ENCODE measurements around the gene BRD3. TPM values are rescaled to one million over a fixed set of nuclear protein-coding genes. Genes with fewer than 3 reads are reported as not detected.

The BRD3 gene
- total RNA-seq, 1 experiment from 2014 or later: 4.0 TPM

GRCh38 chr9:134005381-134005780 lies 62.4 kb downstream of the BRD3 start:
- H3K79me2 ChIP-seq (ENCODE audit: low read length): no peaks in the 10 kb centered on the region
- no peak overlapping the region for H3K27ac ChIP-seq (ENCODE audit: low read length)
- no peaks in the 10 kb centered on the region for H3K36me3 ChIP-seq (ENCODE audit: insufficient read depth, low read length)
- no peaks in the 10 kb centered on the region for H3K4me1 ChIP-seq (ENCODE audit: low read length)
- no peak for DNase-seq
- H3K4me3 ChIP-seq (ENCODE audit: low read length): no peak overlapping the region
- H3K4me2 ChIP-seq (ENCODE audit: low read depth, low read length, poor library complexity, severe bottlenecking): no peak overlapping the region
- H3K9me3 ChIP-seq (ENCODE audit: low read length): no peaks in the 10 kb centered on the region
- no peaks in the 10 kb centered on the region for H4K20me1 ChIP-seq (ENCODE audit: insufficient read depth, low read depth, low read length)
- H2AFZ ChIP-seq (ENCODE audit: low read length): no peak overlapping the region
- H3K9ac ChIP-seq (ENCODE audit: low read length): no peak overlapping the region
- no peaks in the 10 kb centered on the region for H3K9me2 ChIP-seq (replicated peaks; ENCODE audit: insufficient read depth, low read length)
- no peaks in the 10 kb centered on the region for H3K27me3 ChIP-seq (ENCODE audit: low read length)

- H3K9me3 ChIP-seq (ENCODE audit: low read length): no peaks in the 10 kb centered on the region
- no peaks in the 10 kb centered on the region for H3K9me2 ChIP-seq (replicated peaks; ENCODE audit: insufficient read depth, low read length)
- H3K9ac ChIP-seq (ENCODE audit: low read length): no peak overlapping the region
- H2AFZ ChIP-seq (ENCODE audit: low read length): no peak overlapping the region
- no peak overlapping the region for H3K27ac ChIP-seq (ENCODE audit: low read length)
- H3K36me3 ChIP-seq (ENCODE audit: insufficient read depth, low read length): no peaks in the 10 kb centered on the region
- no peaks in the 10 kb centered on the region for H3K27me3 ChIP-seq (ENCODE audit: low read length)
- no peak overlapping the region for H3K4me2 ChIP-seq (ENCODE audit: low read depth, low read length, poor library complexity, severe bottlenecking)
- H3K4me3 ChIP-seq (ENCODE audit: low read length): no peak overlapping the region
- no peak for DNase-seq
- no peaks in the 10 kb centered on the region for H4K20me1 ChIP-seq (ENCODE audit: insufficient read depth, low read depth, low read length)
- no peaks in the 10 kb centered on the region for H3K79me2 ChIP-seq (ENCODE audit: low read length)
- no peaks in the 10 kb centered on the region for H3K4me1 ChIP-seq (ENCODE audit: low read length)
Observed at GRCh38 chr9:134004881-134005280, 62.9 kb downstream of the BRD3 start.

DNA sequence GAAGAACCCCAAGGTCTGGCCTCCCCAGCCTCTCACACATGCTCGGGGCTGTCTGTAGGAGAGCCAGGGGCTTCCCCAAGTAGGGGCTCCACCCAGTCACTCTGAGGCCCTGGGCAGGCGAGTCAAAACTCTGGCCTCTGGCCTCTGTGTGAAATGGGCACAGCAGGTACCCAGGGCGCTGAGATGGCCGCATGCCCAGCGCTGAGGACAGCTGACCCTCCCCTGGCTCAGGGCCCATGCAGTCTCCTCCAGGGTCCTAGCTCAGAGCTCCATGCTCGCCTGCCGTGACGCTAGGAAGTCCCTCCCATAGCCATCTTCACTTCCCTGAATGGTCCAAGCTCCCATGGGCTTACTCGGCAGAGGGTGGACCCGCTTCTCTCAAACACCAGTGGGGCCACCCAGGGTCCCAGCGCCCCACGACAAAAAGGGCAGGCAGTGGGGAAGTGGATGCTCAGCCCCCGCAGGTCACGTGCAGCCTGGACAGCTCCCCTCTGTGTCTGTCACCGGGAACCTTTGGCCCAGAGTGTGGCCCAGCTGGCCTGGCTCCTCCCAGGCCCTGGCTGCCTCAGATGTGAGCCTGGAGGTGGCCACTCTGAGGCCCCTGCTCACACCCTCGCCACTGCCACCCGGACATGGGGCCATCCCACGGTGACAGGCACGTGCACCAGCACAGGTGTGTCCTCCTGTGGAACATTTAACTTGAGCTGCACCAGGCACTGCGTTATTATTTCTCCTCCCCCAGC lies 63.5 kb downstream of the BRD3 start:
- Histone ChIP-seq H3K4me3 (ENCODE audit: low read length) (no peak overlapping the region), H3K27me3 (ENCODE audit: low read length) (no peaks in the 10 kb centered on the region), H2AFZ (ENCODE audit: low read length) (no peak overlapping the region), H3K9me2 (replicated peaks; ENCODE audit: insufficient read depth, low read length) (no peaks in the 10 kb centered on the region), H3K9ac (ENCODE audit: low read length) (no peak overlapping the region), H3K4me1 (ENCODE audit: low read length) (no peaks in the 10 kb centered on the region), H3K27ac (ENCODE audit: low read length) (no peak overlapping the region), H3K79me2 (ENCODE audit: low read length) (no peaks in the 10 kb centered on the region), H3K36me3 (ENCODE audit: insufficient read depth, low read length) (no peaks in the 10 kb centered on the region), H3K4me2 (ENCODE audit: low read depth, low read length, poor library complexity, severe bottlenecking) (no peak overlapping the region), H4K20me1 (ENCODE audit: insufficient read depth, low read depth, low read length) (no peaks in the 10 kb centered on the region), H3K9me3 (ENCODE audit: low read length) (no peaks in the 10 kb centered on the region)
- no peak for DNase-seq

GRCh38 chr9:134003237-134003636 lies 64.6 kb downstream of the BRD3 start:
- no peaks in the 10 kb centered on the region for H3K4me1 ChIP-seq (ENCODE audit: low read length)
- H3K9ac ChIP-seq (ENCODE audit: low read length): no peak overlapping the region
- no peak overlapping the region for H3K4me2 ChIP-seq (ENCODE audit: low read depth, low read length, poor library complexity, severe bottlenecking)
- no peaks in the 10 kb centered on the region for H3K9me2 ChIP-seq (replicated peaks; ENCODE audit: insufficient read depth, low read length)
- H2AFZ ChIP-seq (ENCODE audit: low read length): no peak overlapping the region
- H3K27ac ChIP-seq (ENCODE audit: low read length): no peak overlapping the region
- no peaks in the 10 kb centered on the region for H3K27me3 ChIP-seq (ENCODE audit: low read length)
- H3K9me3 ChIP-seq (ENCODE audit: low read length): no peaks in the 10 kb centered on the region
- no peaks in the 10 kb centered on the region for H3K36me3 ChIP-seq (ENCODE audit: insufficient read depth, low read length)
- no peak for DNase-seq
- no peaks in the 10 kb centered on the region for H3K79me2 ChIP-seq (ENCODE audit: low read length)
- H4K20me1 ChIP-seq (ENCODE audit: insufficient read depth, low read depth, low read length): no peaks in the 10 kb centered on the region
- no peak overlapping the region for H3K4me3 ChIP-seq (ENCODE audit: low read length)

GRCh38 chr9:134002796-134003195 lies 65.0 kb downstream of the BRD3 start:
- no peak overlapping the region for H3K9ac ChIP-seq (ENCODE audit: low read length)
- no peak for DNase-seq
- no peak overlapping the region for H3K4me2 ChIP-seq (ENCODE audit: low read depth, low read length, poor library complexity, severe bottlenecking)
- H3K27me3 ChIP-seq (ENCODE audit: low read length): no peaks in the 10 kb centered on the region
- H3K36me3 ChIP-seq (ENCODE audit: insufficient read depth, low read length): no peaks in the 10 kb centered on the region
- no peak overlapping the region for H3K27ac ChIP-seq (ENCODE audit: low read length)
- no peak overlapping the region for H3K4me3 ChIP-seq (ENCODE audit: low read length)
- H3K4me1 ChIP-seq (ENCODE audit: low read length): no peaks in the 10 kb centered on the region
- H4K20me1 ChIP-seq (ENCODE audit: insufficient read depth, low read depth, low read length): no peaks in the 10 kb centered on the region
- no peaks in the 10 kb centered on the region for H3K9me2 ChIP-seq (replicated peaks; ENCODE audit: insufficient read depth, low read length)
- H3K79me2 ChIP-seq (ENCODE audit: low read length): no peaks in the 10 kb centered on the region
- no peak overlapping the region for H2AFZ ChIP-seq (ENCODE audit: low read length)
- no peaks in the 10 kb centered on the region for H3K9me3 ChIP-seq (ENCODE audit: low read length)

GRCh38 chr9:133999851-134000265 lies 68.0 kb downstream of the BRD3 start:
- H3K4me3 ChIP-seq (ENCODE audit: low read length): no peak overlapping the region
- H3K79me2 ChIP-seq (ENCODE audit: low read length): no peaks in the 10 kb centered on the region
- no peaks in the 10 kb centered on the region for H3K9me2 ChIP-seq (replicated peaks; ENCODE audit: insufficient read depth, low read length)
- no peak overlapping the region for H3K9ac ChIP-seq (ENCODE audit: low read length)
- H3K27me3 ChIP-seq (ENCODE audit: low read length): no peaks in the 10 kb centered on the region
- no peak overlapping the region for H3K4me2 ChIP-seq (ENCODE audit: low read depth, low read length, poor library complexity, severe bottlenecking)
- no peaks in the 10 kb centered on the region for H3K4me1 ChIP-seq (ENCODE audit: low read length)
- no peaks in the 10 kb centered on the region for H3K36me3 ChIP-seq (ENCODE audit: insufficient read depth, low read length)
- DNase-seq: no peak
- H3K9me3 ChIP-seq (ENCODE audit: low read length): no peaks in the 10 kb centered on the region
- no peak overlapping the region for H3K27ac ChIP-seq (ENCODE audit: low read length)
- no peak overlapping the region for H2AFZ ChIP-seq (ENCODE audit: low read length)
- H4K20me1 ChIP-seq (ENCODE audit: insufficient read depth, low read depth, low read length): peaks cover 3% of the 10 kb centered on the region

GRCh38 chr9:133998915-133999595 lies 68.8 kb downstream of the BRD3 start:
- Histone ChIP-seq H3K27ac (ENCODE audit: low read length) (no peak overlapping the region), H3K36me3 (ENCODE audit: insufficient read depth, low read length) (no peaks in the 10 kb centered on the region), H3K4me2 (ENCODE audit: low read depth, low read length, poor library complexity, severe bottlenecking) (no peak overlapping the region), H3K4me1 (ENCODE audit: low read length) (no peaks in the 10 kb centered on the region), H3K27me3 (ENCODE audit: low read length) (no peaks in the 10 kb centered on the region), H3K79me2 (ENCODE audit: low read length) (no peaks in the 10 kb centered on the region), H3K9me3 (ENCODE audit: low read length) (no peaks in the 10 kb centered on the region), H3K9ac (ENCODE audit: low read length) (no peak overlapping the region), H3K4me3 (ENCODE audit: low read length) (no peak overlapping the region), H4K20me1 (ENCODE audit: insufficient read depth, low read depth, low read length) (peaks cover 7% of the 10 kb centered on the region), H3K9me2 (replicated peaks; ENCODE audit: insufficient read depth, low read length) (no peaks in the 10 kb centered on the region), H2AFZ (ENCODE audit: low read length) (no peak overlapping the region)
- DNase-seq: no peak

DNA sequence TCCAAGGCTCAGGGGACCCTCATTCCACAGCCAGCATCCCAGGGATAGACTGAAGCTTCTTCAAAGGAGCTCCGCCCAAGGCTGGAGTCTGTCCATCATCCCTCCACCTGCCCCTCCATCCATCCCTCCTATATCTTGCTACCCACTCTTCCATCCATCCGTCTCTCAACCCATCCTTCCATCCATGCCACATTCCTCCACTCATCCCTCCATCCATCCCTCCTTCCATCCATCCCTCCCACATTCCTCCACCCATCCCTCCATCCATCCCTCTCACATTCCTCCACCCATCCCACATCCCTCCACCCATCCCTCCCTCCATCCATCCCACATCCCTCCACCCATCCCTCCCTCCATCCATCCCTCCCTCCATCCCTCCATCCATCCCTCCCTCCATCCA lies 70.2 kb downstream of the BRD3 start:
- Histone ChIP-seq H3K36me3 (ENCODE audit: insufficient read depth, low read length) (no peaks in the 10 kb centered on the region), H3K4me1 (ENCODE audit: low read length) (peaks cover 10% of the 10 kb centered on the region), H3K9ac (ENCODE audit: low read length) (no peak overlapping the region), H3K79me2 (ENCODE audit: low read length) (no peaks in the 10 kb centered on the region), H3K27me3 (ENCODE audit: low read length) (no peaks in the 10 kb centered on the region), H4K20me1 (ENCODE audit: insufficient read depth, low read depth, low read length) (peaks cover 10% of the 10 kb centered on the region), H3K9me3 (ENCODE audit: low read length) (no peaks in the 10 kb centered on the region), H3K4me3 (ENCODE audit: low read length) (no peak overlapping the region), H3K4me2 (ENCODE audit: low read depth, low read length, poor library complexity, severe bottlenecking) (no peak overlapping the region), H3K27ac (ENCODE audit: low read length) (no peak overlapping the region), H3K9me2 (replicated peaks; ENCODE audit: insufficient read depth, low read length) (no peaks in the 10 kb centered on the region), H2AFZ (ENCODE audit: low read length) (no peak overlapping the region)
- DNase-seq: no peak

Measured in Karpas-422 (cell line).